ENCODE results near the gene AEBP2.

- no peak for TF ChIP-seq EZH2 (IDR thresholded peaks at IDR 0.05; ENCODE audit: low read depth)
- TF ChIP-seq CTCF (conservative IDR thresholded peaks at IDR 0.05) = no peak
These were observed 6.8 kb upstream of the AEBP2 start for GRCh38 chr12:19432309-19433170.
